ENCODE measurements around the gene JAG1. TPM values are rescaled to one million over a fixed set of nuclear protein-coding genes. Genes with fewer than 3 reads are reported as not detected.
A peak's percentile ranks its signal among the peaks of the same experiment; 100 is the strongest.
"Not testable (repeated sequence)": the region's sequence is repeated elsewhere in the genome, so short reads cannot be mapped to it uniquely, and the experiment has no call there.

JAG1 gene
- polyA plus RNA-seq, 10 donors, result 29.0 to 53.6 (median 36.3) TPM

DNA sequence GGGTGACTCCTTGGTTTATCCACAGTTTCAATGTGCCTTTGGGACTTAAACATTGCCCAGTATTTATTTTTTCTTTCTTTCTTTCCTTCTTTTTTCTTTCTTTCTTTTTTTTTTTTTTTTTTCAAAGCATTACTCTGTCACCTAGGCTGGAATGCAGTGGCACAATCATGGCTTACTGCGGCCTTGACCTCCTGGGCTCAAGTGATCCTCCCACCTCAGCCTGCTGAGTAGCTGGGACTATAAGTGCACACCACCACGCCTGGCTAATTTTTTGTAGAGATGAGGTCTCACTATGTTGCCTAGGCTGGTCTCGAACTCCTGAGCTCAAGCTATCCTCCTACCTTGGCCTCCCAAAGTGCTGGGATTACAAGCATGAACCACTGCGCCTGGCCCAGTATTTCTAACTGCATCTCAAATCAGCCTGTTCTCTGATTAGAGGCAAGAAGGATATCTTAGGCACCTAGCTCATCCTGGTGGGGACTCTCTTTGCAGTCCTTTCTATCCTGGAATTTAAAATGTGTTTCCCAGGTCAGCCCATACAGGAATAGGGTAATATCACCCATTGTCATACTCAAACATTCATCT, 56.2 kb downstream of the JAG1 start:
- not testable (repeated sequence) for DNase-seq

DNA sequence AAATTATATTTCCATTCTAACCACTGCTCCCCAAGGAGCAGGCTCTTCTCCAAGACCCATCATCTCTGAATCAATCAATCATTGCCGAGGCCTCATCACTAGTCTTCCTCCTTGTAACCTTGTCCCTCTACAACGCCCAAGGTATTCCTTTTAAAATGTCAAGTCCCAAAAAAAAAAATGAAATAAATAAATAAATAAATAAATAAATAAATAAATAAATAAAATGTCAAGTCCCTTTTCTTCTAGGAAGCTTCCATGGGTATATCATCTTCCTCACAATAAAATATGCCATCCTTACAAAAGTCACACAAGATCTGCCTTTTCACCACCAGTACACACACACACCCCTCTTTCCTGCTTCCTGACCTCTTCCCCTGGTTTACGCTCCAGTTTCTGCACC, 57.6 kb downstream of the JAG1 start:
- no peak for DNase-seq

DNA sequence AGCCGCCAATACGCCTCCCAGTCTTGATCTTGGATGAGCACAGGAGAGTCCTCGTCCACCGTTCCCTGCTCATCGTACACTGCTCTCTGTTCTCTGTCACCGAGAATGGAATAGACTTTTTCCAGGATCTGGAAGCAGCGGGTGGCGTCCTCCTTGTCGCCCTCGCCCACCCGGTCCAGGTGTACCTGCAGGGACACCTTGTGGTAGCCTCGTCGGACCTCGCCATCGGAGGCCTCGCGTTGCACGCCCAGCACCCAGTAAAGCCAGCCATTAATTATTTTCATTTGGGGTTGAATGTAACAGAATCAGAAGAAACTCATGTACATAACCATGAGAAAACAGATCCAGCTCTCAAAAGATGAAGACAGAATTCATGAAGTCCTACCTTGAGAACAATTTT, 59.9 kb downstream of the JAG1 start:
- DNase-seq, result no peak

DNA sequence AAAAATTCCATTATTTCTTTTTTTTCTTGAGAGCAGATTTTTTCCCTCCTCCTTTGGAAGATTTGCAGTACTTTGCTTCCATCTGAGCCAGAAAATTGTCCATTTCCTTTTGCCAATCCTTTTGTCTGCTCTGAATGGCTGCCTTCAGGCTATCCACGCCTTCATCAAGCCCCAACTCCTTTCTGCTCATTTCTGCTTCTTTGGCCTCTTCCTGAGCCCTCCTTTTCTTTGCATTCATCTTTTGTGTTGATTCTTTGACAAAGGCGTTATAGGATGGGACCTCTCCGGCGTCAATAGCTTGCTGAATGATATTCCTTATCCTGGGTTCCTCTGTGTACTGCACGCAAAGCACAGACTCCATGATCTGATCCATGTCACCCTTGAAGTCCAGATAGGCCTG, 60.4 kb downstream of the JAG1 start:
- not testable (repeated sequence) for DNase-seq

DNA sequence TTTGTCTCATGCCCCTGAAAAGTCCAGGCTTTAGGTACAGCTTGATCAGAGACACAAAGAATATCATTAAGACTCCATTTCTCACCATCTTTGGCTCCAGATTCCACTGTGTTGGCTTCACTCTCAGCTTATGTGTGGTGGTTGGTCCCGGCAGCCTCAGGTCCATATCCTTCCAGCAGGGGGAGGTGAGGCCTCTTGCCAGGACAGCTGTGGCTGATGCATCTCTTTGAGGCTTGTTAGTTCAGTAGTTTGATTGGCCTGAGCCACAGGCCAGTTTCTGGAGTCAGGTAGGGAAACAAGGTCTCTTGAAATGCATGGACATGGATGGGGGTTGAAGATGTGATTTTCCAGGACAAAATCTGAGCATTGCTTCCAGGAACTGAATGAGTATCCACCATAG, 62.4 kb downstream of the JAG1 start:
- DNase-seq, result peak in 1 of 3 donors; percentile 59

DNA sequence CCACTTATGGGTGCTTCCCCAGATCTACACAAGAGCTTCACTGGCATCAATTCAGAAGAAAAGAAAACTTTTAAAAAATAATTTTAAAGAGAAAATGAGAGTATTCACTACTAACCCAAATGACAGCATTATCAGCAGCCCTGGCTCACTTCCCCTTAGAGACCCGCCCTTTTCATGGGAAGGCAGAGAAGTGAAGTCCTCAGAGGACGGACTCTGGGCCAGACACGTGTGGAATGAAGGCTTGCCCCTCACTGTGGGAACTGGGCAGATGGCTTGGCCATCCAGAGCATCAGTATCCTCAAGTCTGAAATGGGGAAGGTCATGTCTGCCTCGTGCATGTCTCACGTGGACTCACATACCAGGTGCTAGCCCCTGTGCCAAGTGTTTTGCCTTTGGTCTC, 63.5 kb downstream of the JAG1 start:
- DNase-seq, result no peak

DNA sequence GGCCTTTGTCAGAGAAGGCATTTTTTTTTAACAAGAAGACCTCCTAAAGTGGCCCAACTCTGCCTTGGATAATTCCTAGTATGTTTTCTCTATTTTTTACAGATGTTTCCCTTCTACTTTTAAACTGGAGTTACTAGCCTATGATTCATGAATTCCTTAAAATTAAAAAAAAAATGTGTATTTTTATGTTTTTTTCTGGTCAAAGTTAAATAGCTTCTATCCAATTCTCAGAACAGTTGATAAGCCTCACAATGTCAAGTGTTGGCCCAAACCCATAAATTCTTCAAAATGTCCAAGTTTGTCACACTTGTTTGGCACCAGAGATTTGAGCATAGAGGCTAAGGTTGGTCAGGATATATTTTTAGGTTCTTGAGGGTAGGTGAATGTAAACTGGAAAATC, 64.0 kb downstream of the JAG1 start:
- DNase-seq, result no peak

DNA sequence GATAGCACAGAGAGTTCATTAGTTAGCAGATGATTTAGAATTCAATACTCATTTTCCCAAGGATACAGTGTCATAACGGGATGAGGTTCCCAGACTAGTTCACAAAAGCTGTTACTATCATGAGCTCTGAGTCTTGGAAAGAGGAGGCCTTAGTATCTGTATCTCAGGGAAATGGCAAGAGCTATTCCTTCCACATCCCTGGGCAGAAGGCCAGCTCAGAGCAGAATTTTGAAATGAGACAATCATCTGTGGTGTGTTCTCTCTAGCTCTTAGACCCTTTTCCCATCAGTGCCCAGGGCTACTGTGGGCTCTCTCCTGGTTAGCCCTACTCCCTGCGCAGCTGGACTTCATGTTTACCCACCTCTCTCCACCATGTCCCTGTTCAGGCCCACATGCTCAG, 64.5 kb downstream of the JAG1 start:
- peak; percentile 79 to 87 (median 79) for DNase-seq

DNA sequence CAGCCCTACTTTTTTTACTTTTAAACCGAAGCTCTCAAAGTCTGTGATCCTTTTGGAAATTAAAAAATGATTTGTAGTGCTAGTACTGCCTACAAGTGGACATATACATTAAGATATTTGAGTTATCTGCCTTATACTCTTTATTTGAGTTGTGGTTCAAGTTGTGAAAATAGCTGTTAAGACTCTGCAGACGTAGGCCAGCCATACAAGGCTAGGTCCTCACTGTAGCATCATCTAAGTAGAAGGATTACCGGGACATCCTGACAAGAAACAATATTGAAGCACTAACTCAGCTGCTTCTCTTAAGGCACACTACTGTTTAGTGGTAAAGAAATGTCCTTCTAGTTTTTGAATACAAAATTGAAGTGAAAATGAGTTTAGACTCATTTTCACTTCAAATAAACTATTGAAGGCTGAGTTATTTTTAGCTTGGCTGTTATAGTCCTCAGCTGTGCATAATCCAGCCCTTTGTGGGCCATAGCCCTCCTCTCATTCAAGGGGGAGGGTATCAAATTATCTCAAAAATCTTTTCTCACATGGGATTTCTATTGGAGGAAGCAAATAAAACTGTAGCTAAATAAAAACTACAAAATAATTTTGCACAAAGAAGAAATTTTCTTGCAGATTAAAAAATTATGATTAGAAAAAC, 68.1 kb downstream of the JAG1 start:
- DNase-seq, result no peak

DNA sequence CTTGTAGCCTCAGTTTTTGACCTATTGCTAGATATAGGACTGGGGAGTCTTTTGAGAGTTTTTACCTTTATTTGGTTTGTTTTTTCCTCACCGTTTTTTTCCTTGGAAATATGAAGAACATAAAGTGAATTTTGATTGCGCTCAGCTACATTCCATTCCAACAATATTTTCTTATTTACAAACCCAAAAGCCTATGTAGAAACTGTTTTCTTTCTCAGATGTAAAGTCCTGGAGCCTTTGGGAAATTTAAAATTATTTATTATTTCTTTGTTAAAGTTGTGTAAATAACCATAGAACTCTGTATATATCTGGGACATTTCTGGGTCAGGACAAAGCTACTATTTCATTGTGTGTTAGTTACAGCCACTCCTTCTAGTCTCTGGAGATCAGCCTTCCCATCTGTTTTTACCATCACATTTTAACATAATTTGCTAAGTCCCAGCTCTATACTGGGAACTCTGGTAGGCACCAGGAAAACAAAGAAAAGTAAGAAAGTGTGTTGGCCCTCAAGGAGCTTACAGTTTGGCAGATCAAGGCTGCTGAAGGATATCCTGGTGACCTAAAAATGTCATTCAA, 68.8 kb downstream of the JAG1 start:
- DNase-seq, result no peak

DNA sequence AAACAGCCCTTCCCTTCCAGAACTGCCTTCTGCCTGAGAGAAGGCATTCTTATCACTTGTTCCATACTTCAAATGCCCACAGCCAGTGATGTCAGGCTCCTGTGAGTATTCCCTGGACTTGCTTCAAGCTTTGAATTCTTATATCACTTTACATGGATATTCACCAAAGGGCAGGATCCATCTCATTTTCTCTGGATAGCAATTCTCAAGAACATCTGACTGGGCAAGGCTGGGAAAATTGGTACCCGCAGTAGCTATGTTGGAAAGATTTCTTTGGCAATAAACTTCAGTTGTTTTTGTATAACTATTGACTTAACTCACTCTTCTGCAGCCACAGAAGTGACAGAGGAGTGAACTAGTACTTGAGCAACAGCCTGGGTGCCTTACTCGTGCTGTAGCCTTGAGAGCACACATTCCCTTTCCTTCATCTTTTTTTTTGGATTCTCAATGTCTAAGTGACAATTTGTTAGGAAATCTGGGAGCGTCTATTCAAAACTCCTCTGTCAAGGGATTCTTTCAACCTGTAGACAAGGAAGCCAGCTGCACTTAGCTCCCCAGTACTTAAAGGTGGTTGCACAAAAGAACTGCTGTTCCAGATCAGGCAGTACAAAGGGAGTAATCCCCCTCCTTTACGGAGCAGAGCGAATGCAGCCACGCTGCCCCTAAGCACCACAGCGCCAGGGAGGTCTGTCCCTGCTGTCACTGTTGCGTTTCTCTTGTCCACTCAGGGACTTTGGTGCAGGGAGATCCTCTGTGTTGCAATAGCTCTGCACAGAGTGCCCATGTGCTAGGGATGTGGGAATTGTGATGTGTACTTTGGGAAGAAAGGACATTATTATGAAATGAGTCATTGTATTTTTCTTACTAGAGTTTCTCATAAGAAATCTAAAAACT, 69.6 kb downstream of the JAG1 start:
- DNase-seq, result peak in 2 of 3 donors; percentile 64 to 75

DNA sequence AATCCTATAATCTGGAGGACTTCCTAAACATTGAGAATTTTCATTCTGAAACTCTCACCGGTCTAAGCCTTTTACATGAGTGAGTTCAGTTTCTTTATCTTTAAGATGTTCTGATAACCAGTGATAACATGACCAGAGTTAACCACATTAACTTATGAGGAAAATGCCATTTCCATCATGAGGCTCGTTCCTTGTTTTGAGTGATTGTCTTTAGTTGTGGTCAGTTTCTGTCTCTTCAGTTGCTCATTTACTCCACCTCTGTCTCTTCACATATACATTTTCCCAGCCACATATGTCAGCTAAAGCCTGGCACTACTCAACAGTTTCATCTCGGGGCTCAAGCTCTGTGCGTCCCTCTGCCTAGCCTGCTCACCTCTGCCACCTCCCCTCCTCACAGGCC, 70.4 kb downstream of the JAG1 start:
- DNase-seq, result no peak

DNA sequence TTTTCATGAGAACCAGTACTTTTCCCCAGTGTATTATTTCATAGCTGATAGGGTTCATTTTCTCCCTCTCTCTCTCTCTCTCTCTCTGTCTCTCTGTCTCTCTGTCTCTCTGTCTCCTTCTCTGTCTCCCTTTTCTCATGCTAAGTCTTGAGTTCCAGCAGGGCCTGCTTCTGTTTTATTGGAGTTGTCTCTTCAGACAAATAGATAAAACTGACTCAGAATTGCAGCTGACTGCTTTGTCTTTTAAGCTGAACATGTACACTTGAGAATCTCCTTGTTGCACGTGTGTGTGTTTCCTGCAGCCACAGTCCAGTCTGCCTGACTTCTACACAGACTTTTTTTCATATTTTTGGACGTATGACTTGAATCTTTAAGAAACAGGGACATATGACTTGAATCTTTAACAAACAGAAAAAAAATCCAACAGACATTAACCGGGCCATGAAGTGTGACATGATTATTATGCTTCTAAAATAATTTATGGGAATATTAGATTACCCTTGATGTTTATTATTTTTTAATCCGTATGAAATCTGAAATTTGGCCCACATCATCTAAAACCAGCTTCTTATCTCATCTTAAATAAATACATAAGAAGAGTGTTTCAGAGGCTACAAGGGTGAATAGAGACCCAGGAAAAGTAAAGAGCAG, 71.5 kb downstream of the JAG1 start:
- DNase-seq, result no peak

DNA sequence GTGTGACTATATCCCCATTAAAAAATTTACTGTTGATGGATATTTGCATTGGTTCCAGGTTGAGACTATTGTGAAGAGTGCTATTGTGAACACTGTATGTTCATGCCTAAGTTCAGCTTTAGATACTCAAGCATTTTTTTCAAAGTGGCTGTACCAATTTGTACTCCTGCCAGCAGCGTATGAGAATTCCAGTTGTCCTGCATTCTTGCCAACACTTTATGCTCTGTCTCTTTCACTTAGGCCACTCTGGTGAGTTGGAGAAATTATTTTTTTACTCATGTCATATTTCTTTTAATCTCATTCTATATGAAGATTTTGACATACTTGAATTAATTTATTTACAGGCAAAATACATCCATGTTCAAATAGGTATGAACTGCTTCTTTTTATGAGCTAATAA, 76.2 kb downstream of the JAG1 start:
- no peak for DNase-seq

DNA sequence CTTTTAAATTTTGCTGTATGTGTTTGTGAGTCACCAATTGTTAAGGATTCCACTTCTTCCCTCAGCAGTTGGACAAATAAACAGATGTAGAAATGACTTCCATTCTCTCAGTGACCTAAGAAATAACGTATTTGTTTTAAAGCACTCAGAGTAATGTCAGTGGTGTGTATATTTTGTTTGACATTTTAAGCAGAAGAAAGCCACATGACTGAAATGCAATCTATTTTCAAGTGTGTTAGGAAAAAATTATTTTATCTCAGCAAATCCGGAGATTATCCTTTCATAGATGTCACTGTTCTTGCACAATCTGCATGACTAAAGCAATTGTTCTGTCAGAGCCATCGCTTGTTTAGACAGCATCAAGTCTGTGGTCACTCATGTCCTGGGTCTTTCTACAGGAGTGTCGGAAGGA, 77.1 kb downstream of the JAG1 start:
- DNase-seq, result no peak

DNA sequence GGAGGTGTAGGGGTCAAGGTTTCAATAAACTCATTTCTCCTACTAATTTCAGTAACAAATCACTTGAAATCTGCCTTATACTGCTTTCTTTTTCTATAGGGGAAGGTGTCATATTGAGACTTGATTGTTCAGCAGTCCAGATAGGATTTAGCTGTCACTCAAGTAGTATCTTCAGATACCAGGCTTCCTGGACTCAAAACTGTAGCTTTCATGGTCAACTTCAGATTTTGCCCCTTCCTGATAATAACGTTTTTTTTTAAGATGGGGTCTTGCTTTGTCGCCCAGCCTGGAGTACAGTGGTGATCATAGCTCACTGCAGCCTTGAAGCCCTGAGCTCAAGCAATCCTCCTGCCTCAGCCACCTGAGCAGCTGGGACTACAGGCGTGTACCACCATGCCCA, 77.8 kb downstream of the JAG1 start:
- no peak for DNase-seq

DNA sequence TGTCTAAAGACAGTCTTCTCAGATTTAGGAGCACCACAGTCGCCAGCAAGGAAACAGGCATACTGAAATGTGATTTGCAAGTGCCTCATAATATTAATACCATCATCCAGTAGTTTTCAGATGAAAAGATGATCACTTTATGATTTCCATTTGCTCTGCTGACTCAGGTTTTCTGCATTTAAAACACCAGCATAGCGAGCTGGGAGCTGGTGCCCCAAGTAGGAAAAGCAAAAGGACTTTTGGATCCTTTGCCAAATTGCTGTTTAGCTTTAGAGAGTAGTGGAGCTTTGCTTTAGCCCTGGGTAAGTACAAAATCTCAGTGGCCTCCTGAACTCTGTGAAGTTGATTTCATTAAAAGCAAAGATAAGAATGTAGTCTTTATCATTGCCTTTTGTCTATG, 78.5 kb downstream of the JAG1 start:
- no peak for DNase-seq

DNA sequence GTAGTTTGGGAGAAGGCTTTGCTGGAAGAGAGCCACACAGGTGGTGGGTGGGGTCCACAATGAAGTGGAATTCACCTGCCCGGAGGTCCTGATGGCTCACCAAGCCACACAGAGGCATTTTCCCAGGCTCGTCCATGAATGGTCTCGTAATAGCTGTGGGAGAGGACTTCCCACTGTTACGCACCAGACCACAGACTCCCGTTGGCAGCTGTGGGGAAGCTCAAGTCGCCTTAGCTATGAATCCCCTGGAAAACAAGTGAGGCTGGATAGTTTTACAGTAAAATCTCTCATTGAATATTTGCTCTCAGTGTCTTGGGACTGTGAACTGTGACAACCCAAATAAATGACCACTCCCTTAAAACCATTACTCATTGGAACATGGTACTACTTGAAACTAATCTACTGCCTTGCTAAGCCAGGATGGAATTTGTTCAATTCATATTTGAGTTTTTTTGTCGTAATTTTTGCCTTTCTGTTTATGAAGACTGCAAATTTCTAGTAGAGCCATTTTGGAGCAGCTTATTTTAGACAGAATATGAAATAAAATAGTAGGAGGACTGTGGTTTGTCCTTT, 79.4 kb downstream of the JAG1 start:
- DNase-seq, result no peak

DNA sequence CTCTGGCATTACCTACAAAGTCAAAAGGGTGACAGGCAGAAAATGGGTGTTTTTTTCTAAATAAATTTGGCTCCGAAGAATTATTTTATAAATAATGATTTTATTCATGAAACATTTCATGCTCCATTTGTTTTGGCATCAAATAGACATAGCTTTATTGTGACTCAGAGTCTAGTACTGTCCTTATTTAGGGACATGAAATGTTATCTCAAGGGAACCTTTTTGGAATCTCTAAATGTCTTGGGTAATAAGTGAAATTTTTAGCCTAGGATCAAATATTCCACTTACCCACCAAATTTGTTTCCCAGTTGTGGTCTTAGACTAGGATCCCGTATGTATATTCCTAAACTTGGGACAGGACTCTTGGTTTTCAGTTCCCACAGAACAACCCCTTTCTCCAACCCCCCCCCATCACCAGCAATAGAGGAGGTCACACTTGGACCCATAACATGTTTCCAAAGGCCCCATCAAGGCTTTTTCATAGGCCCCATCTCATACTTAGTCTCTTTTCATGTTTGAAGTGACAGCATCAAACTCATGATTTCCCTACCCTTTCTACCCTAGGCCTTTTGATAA, 81.8 kb downstream of the JAG1 start:
- no peak for DNase-seq

DNA sequence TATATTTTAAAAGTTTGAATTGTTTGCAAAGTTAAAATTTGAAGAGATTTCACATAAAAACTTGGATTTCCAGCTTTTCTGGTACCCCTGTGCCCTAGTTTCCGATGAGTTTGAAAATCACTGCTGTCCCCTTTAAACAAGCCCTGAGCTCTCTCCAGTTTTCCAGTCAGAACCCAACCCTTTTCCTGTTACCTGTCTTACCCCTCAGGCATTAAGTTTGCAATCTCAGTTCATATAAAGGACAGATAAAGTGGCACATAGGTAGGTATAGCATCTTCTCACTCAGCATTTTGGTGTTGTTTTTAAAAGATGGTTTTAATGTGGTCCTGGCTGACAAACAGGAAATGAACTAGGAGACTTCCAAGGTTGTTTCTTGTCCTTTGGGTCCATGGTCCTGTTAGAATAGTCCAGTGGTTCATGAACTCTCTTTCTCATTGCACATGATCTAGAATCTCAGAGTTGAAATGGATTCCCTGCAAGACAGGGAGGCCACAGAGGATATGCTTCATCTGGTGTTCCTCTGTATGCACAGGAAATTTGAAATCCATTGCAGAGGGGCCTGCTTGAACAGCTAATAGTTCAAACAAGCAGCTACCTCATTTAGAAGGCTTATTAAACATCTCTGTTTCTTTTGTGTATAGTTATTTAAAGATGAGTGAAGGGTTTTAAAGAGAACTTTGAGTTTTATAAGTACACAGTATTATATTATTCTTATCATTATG, 82.7 kb downstream of the JAG1 start:
- no peak for DNase-seq

DNA sequence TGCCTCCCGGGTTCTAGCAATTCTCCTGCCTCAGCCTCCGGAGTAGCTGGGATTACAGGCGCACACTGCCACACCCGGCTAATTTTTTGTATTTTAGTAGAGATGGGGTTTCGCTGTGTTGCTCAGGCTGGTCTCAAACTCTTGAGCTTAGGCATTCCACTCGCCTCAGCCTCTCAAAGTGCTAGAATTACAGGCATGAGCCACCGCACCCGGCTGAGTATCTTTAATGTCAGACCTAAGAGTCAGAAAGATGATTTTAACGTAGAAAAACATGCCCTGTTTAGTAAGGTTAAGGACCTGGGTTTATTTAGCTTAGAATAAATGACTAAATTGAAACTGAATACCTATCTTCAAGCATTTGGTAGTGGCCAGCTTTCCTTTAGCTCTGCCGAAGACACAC, 83.4 kb downstream of the JAG1 start:
- DNase-seq, result not testable (repeated sequence)

All from muscle of back (tissue), 11 donors.